DOHH2 (cell line): ENCODE data around the gene MICAL2.

Source experiments
- H3F3A ChIP-seq: fragments of 200-600 bp; sonication (generic), shearing (Covaris generic); 2 replicates; pipeline ENCODE4 v1.6.0; 2016; ENCODE audit warnings: antibody characterized with exemption, mild to moderate bottlenecking; ENCODE audit not compliant: control insufficient read depth, insufficient read depth
- H3K27ac ChIP-seq: fragments of 200-600 bp; sonication (generic); 2 replicates; pipeline ENCODE4 v1.5.1; 2014; ENCODE audit warnings: low read depth, mild to moderate bottlenecking, low read length, moderate library complexity
- H3K27me3 ChIP-seq: fragments of 200-600 bp; sonication (generic); 2 replicates; pipeline ENCODE4 v1.6.1; 2014; ENCODE audit warnings: mild to moderate bottlenecking, low read length, mixed read lengths; ENCODE audit not compliant: control insufficient read depth
- H3K36me3 ChIP-seq: fragments of 200-600 bp; sonication (generic); 2 replicates; pipeline ENCODE4 v1.6.1; 2014; ENCODE audit warnings: mild to moderate bottlenecking, low read length, moderate library complexity, mixed read lengths; ENCODE audit not compliant: control insufficient read depth
- H3K4me1 ChIP-seq: fragments of 200-600 bp; sonication (generic); 2 replicates; pipeline ENCODE4 v1.6.1; 2014; ENCODE audit warnings: mild to moderate bottlenecking, low read length, mixed read lengths; ENCODE audit not compliant: control insufficient read depth
- H3K4me2 ChIP-seq: fragments of 200-600 bp; sonication (generic); 2 replicates; pipeline ENCODE4 v1.6.0; 2014; ENCODE audit warnings: mild to moderate bottlenecking, low read length, moderate library complexity
- H3K4me3 ChIP-seq: fragments of 200-600 bp; sonication (generic); 2 replicates; pipeline ENCODE4 v1.5.1; 2014; ENCODE audit warnings: mild to moderate bottlenecking, low read length, mixed read lengths
- H3K79me2 ChIP-seq: fragments of 200-600 bp; sonication (generic); 2 replicates; pipeline ENCODE4 v1.6.1; 2014; ENCODE audit warnings: mild to moderate bottlenecking, low read length, mixed read lengths; ENCODE audit not compliant: control insufficient read depth
- H3K9me2 ChIP-seq: fragments of 200-600 bp; sonication (generic); replicated peaks from 2 replicates; pipeline ENCODE4 v1.6.1; 2014; ENCODE audit warnings: mild to moderate bottlenecking, low read length, mixed read lengths; ENCODE audit not compliant: control insufficient read depth
- H3K9me3 ChIP-seq: fragments of 200-600 bp; sonication (generic); 2 replicates; pipeline ENCODE4 v1.6.1; 2014; ENCODE audit warnings: antibody characterized with exemption, low read length, mixed read lengths; ENCODE audit not compliant: control insufficient read depth, insufficient read depth
- H4K20me1 ChIP-seq: fragments of 200-600 bp; sonication (generic); 2 replicates; pipeline ENCODE4 v1.6.0; 2014; ENCODE audit warnings: low read depth, mild to moderate bottlenecking, antibody characterized with exemption, low read length, moderate library complexity; ENCODE audit not compliant: control insufficient read depth, insufficient read depth
- CTCF ChIP-seq: fragments of 200-600 bp; sonication (generic); IDR thresholded peaks from one replicate; pipeline ENCODE4 v1.5.1; 2014; ENCODE audit warnings: antibody characterized with exemption, mild to moderate bottlenecking, low read depth, low read length; ENCODE audit not compliant: poor library complexity, severe bottlenecking
- EZH2phosphoT487 ChIP-seq: fragments of 200-600 bp; sonication (generic); IDR thresholded peaks from 2 replicates; pipeline ENCODE4 v1.6.1; 2017; ENCODE audit warnings: borderline replicate concordance, mild to moderate bottlenecking, antibody characterized with exemption, low read length, moderate library complexity, mixed read lengths

Gene MICAL2

DNA sequence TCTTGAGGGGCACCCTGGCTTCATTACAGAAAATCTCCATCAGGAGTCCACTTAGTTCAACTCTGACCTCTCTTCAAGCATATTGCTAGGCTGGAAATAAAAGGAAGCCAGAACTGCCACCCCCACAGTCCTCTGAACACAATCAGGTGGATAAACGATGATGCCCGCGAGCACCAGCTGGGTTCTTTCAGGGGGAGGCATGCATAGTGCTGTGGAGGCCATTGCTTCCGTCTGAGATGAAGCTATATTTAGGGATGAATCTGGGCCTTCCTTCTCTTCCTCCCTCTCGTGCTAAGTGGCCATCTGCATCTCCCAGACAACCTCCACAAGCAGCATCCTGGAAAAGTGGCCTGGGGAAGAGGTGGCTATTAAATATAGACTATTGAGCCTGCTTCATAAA lies 3.9 kb upstream of the MICAL2 start:
- no peaks in the 10 kb centered on the region for H3K9me2 ChIP-seq

DNA sequence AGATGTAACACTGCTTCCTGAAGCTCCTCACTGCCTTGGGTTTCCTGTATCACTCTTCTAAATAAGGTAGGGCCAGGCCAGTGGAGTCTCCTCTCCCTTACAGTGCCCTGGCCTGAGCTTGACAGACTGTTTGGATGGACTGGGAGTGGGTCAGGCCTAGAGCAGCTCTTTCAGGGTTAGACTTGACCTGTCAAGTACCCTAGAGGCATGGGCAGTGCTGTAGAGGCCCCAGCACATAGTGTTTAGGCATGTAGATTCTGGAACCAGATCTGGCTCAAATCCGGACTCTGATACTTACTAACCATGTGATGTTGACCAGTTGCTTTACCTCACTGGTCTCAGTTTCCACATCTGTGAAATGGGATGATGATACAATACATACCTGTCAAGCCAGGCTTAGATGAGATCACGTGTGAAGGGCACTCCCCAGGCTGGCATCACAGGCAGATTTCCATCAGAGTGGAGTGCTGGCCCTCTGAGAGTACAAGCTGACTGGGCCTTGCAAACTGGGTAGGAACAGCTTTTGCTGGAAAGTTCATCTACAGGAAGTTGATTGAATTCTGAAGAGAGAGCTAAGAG lies 1.4 kb upstream of the MICAL2 start:
- no peak overlapping the region for H3K27ac ChIP-seq
- H3K27me3 ChIP-seq: no peaks in the 10 kb centered on the region
- H3K9me2 ChIP-seq: no peaks in the 10 kb centered on the region
- H3K79me2 ChIP-seq: no peaks in the 10 kb centered on the region
- H3K4me1 ChIP-seq: no peaks in the 10 kb centered on the region
- H3K9me3 ChIP-seq: no peaks in the 10 kb centered on the region
- no peaks in the 10 kb centered on the region for H3K36me3 ChIP-seq
- H3K4me2 ChIP-seq: no peak overlapping the region
- H3K4me3 ChIP-seq: no peak overlapping the region
- TF ChIP-seq EZH2phosphoT487: no peak
- TF ChIP-seq CTCF: no peak
- no peaks in the 10 kb centered on the region for H3F3A ChIP-seq
- H4K20me1 ChIP-seq: no peaks in the 10 kb centered on the region

More for the DNA sequence above, 3.9 kb upstream of the MICAL2 start:
- no peaks in the 10 kb centered on the region for H3K4me1 ChIP-seq
- H3K27me3 ChIP-seq: no peaks in the 10 kb centered on the region; the same call in 1 of the 2 replicates
- H3K27ac ChIP-seq: no peak overlapping the region
- no peaks in the 10 kb centered on the region for H4K20me1 ChIP-seq
- no peaks in the 10 kb centered on the region for H3K9me3 ChIP-seq
- no peaks in the 10 kb centered on the region for H3K36me3 ChIP-seq
- no peaks in the 10 kb centered on the region for H3F3A ChIP-seq
- no peaks in the 10 kb centered on the region for H3K79me2 ChIP-seq
- no peak overlapping the region for H3K4me3 ChIP-seq
- TF ChIP-seq EZH2phosphoT487 (no peak), CTCF (no peak)
- H3K4me2 ChIP-seq: no peak overlapping the region

DNA sequence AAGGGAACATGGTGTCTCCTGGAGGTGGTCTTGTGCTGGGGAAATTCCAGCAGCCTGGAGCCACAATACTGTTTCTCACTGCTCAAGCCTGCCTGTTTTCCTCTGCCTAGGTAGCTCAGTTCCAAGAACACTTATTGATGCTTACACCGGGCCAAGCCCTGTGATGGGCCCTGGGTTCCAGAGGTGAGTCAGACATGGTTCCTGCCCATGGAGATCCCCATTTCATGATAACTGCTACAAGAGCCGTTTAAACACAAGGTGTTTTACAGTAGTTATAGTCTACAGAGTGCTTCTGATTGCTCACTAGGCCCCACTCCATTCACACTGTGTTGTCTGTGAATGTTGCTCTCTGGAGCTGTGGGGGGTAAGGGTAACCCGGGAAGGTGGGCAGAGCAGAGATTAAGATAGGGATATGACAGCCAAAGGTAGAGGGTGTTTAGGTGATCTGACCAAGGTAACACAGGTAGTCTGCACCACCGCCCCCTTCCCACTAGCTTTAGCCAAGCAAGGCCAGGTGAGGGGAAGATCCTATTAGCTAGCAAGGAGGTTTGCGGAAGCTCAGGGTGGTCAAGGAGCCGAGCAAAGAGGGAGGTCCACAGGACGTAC lies 696 bp upstream of the MICAL2 start:
- no peak overlapping the region for H3K27ac ChIP-seq
- no peak for TF ChIP-seq CTCF
- no peak for TF ChIP-seq EZH2phosphoT487
- H3F3A ChIP-seq: no peaks in the 10 kb centered on the region
- no peaks in the 10 kb centered on the region for H3K4me1 ChIP-seq
- no peaks in the 10 kb centered on the region for H3K27me3 ChIP-seq
- H3K9me2 ChIP-seq: no peaks in the 10 kb centered on the region
- H4K20me1 ChIP-seq: no peaks in the 10 kb centered on the region
- H3K79me2 ChIP-seq: no peaks in the 10 kb centered on the region
- H3K36me3 ChIP-seq: no peaks in the 10 kb centered on the region
- H3K4me3 ChIP-seq: no peak overlapping the region
- no peaks in the 10 kb centered on the region for H3K9me3 ChIP-seq
- no peak overlapping the region for H3K4me2 ChIP-seq
